Measurements from ENCODE around the gene FAM13B. TPM values are rescaled to one million over a fixed set of nuclear protein-coding genes. Genes with fewer than 3 reads are reported as not detected.

The FAM13B gene
- total RNA-seq, 1 experiment from 2014 or later, result 13.6 TPM

DNA sequence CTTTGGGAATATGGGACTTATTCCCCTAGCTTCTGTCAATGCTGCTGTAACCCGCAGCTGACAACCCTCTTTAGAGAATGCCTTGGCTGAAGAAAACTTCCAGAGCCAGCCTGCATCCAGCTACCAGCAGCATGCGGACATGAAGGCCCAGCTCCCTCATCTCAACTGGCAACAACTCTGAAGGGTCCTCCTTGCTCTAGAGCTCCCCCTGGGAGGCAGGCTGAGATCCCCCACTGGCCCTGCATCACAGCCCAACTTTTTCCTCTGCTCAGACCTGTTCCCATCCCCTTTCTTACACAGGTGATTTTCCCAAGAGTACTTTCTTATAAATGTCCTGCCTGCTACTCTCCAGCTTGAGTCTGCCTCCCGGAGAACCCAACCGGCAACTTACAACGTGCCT lies 32.2 kb upstream of the FAM13B start:
- no peaks in the 10 kb centered on the region for H3K36me3 ChIP-seq (ENCODE audit: control insufficient read depth in 1 of 2, insufficient read depth in 2 of 2, low read length in 2 of 2)
- no peak overlapping the region for H3K9ac ChIP-seq (ENCODE audit: low read length)
- no peaks in the 10 kb centered on the region for H4K20me1 ChIP-seq (ENCODE audit: insufficient read depth)
- no peaks in the 10 kb centered on the region for H3K9me3 ChIP-seq (ENCODE audit: control insufficient read depth in 1 of 2, insufficient read depth in 1 of 2, low read depth in 1 of 2, low read length in 2 of 2)
- no peak overlapping the region for H3K27ac ChIP-seq (ENCODE audit: low read depth, low read length)
- ChIA-PET RAD21 (ENCODE audit: low non-redundant PET in 1 of 2, low total read pairs in 2 of 2, uncharacterized antibody in 2 of 2, unreplicated experiment in 2 of 2) (interaction anchor here in 1 of 2 experiments (0.5 to 1.1 kb wide), 3 partner anchors 29 to 206 kb away, joined by 3 to 4 read pairs (median 4); no protein-coding TSS in a partner anchor), CTCF (interaction anchor here (0.6 to 1.7 kb wide), 12 partner anchors 9 to 435 kb away, joined by 3 to 12 read pairs (median 6); partner anchors contain the start of gene FAM13B), POLR2A (no interaction called here)
- no peak overlapping the region for H3K4me3 ChIP-seq (replicated peaks in 1 of 2; ENCODE audit: low read depth in 1 of 2, low read length in 2 of 2)
- no peak for TF ChIP-seq JUND (IDR thresholded peaks at IDR 0.05)
- peak; percentile 49 to 72 (median 62); a peak in 5 of 6 replicates for TF ChIP-seq CTCF (IDR thresholded peaks at IDR 0.05 in 2 of 3, conservative IDR thresholded peaks at IDR 0.05 in 1 of 3; ENCODE audit: borderline replicate concordance in 1 of 3, insufficient read depth in 1 of 3, low read depth in 2 of 3, low read length in 2 of 3)
- TF ChIP-seq, protein P1, sequence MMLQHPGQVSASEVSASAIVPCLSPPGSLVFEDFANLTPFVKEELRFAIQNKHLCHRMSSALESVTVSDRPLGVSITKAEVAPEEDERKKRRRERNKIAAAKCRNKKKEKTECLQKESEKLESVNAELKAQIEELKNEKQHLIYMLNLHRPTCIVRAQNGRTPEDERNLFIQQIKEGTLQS (IDR thresholded peaks at IDR 0.05), result no peak
- peak; percentile 32 for TF ChIP-seq RAD21 (IDR thresholded peaks at IDR 0.05; ENCODE audit: low read depth)
- no peak for TF ChIP-seq POLR2AphosphoS5 (IDR thresholded peaks at IDR 0.05; ENCODE audit: low read depth, low read length)
- no peak for TF ChIP-seq SRF (IDR thresholded peaks at IDR 0.05; ENCODE audit: low read depth)
- no peak overlapping the region for H3K4me2 ChIP-seq (ENCODE audit: low read length)
- ATAC-seq, result peak; percentile 74
- no TSS peak for BruUV-seq (replicated peaks)
- H3K79me2 ChIP-seq (ENCODE audit: insufficient read depth, low read length), result no peaks in the 10 kb centered on the region
- H3K4me1 ChIP-seq (ENCODE audit: control insufficient read depth in 1 of 2, insufficient read depth in 2 of 2, low read length in 2 of 2), result no peaks in the 10 kb centered on the region
- H3K27me3 ChIP-seq (ENCODE audit: insufficient read depth, low read length), result no peaks in the 10 kb centered on the region
- no peak for DNase-seq (ENCODE audit: low read depth, low spot score)
- intact Hi-C loops (cut with micrococcal nuclease), result no loop called here
- H2AFZ ChIP-seq (ENCODE audit: low read depth, low read length, poor library complexity, severe bottlenecking), result no peak overlapping the region
- no peaks in the 10 kb centered on the region for H3K9me2 ChIP-seq (ENCODE audit: insufficient read depth)

GRCh38 chr5:138064526-138064925 lies 31.6 kb upstream of the FAM13B start:
- intact Hi-C loops (cut with micrococcal nuclease), result no loop called here

More at GRCh38 chr5:138064526-138064925, 31.6 kb upstream of the FAM13B start:
- Histone ChIP-seq H3K9me3 (ENCODE audit: control insufficient read depth in 1 of 2, insufficient read depth in 1 of 2, low read depth in 1 of 2, low read length in 2 of 2) (no peaks in the 10 kb centered on the region), H3K4me1 (ENCODE audit: control insufficient read depth in 1 of 2, insufficient read depth in 2 of 2, low read length in 2 of 2) (no peaks in the 10 kb centered on the region), H3K36me3 (ENCODE audit: control insufficient read depth in 1 of 2, insufficient read depth in 2 of 2, low read length in 2 of 2) (no peaks in the 10 kb centered on the region), H2AFZ (ENCODE audit: low read depth, low read length, poor library complexity, severe bottlenecking) (no peak overlapping the region), H3K4me3 (replicated peaks in 1 of 2; ENCODE audit: low read depth in 1 of 2, low read length in 2 of 2) (no peak overlapping the region), H3K27me3 (ENCODE audit: insufficient read depth, low read length) (no peaks in the 10 kb centered on the region), H3K9me2 (ENCODE audit: insufficient read depth) (no peaks in the 10 kb centered on the region), H3K79me2 (ENCODE audit: insufficient read depth, low read length) (no peaks in the 10 kb centered on the region), H3K4me2 (ENCODE audit: low read length) (no peak overlapping the region), H3K27ac (ENCODE audit: low read depth, low read length) (no peak overlapping the region), H4K20me1 (ENCODE audit: insufficient read depth) (no peaks in the 10 kb centered on the region), H3K9ac (ENCODE audit: low read length) (no peak overlapping the region)
- no peak for TF ChIP-seq EGR1 (IDR thresholded peaks at IDR 0.05; ENCODE audit: low read depth)
- no peak for TF ChIP-seq SIN3A (IDR thresholded peaks at IDR 0.05; ENCODE audit: low read depth)
- TF ChIP-seq ZFX (IDR thresholded peaks at IDR 0.05), result no peak
- no peak for TF ChIP-seq JUND (IDR thresholded peaks at IDR 0.05)
- no peak for TF ChIP-seq POLR2A (IDR thresholded peaks at IDR 0.05; ENCODE audit: borderline replicate concordance, extremely low read depth, insufficient read depth, insufficient read length)
- TF ChIP-seq ZNF274 (IDR thresholded peaks at IDR 0.05; ENCODE audit: low read depth, low read length), result no peak
- TF ChIP-seq TCF7L2 (IDR thresholded peaks at IDR 0.05; ENCODE audit: borderline replicate concordance, extremely low read depth, insufficient read depth, insufficient read length), result no peak
- TF ChIP-seq, protein P2, sequence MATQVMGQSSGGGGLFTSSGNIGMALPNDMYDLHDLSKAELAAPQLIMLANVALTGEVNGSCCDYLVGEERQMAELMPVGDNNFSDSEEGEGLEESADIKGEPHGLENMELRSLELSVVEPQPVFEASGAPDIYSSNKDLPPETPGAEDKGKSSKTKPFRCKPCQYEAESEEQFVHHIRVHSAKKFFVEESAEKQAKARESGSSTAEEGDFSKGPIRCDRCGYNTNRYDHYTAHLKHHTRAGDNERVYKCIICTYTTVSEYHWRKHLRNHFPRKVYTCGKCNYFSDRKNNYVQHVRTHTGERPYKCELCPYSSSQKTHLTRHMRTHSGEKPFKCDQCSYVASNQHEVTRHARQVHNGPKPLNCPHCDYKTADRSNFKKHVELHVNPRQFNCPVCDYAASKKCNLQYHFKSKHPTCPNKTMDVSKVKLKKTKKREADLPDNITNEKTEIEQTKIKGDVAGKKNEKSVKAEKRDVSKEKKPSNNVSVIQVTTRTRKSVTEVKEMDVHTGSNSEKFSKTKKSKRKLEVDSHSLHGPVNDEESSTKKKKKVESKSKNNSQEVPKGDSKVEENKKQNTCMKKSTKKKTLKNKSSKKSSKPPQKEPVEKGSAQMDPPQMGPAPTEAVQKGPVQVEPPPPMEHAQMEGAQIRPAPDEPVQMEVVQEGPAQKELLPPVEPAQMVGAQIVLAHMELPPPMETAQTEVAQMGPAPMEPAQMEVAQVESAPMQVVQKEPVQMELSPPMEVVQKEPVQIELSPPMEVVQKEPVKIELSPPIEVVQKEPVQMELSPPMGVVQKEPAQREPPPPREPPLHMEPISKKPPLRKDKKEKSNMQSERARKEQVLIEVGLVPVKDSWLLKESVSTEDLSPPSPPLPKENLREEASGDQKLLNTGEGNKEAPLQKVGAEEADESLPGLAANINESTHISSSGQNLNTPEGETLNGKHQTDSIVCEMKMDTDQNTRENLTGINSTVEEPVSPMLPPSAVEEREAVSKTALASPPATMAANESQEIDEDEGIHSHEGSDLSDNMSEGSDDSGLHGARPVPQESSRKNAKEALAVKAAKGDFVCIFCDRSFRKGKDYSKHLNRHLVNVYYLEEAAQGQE (IDR thresholded peaks at IDR 0.05; ENCODE audit: low read depth), result no peak
- TF ChIP-seq, protein P1 (IDR thresholded peaks at IDR 0.05), result no peak
- no peak for TF ChIP-seq SRF (IDR thresholded peaks at IDR 0.05; ENCODE audit: low read depth)
- no peak for TF ChIP-seq SP1 (IDR thresholded peaks at IDR 0.05; ENCODE audit: low read depth)
- TF ChIP-seq CEBPB (IDR thresholded peaks at IDR 0.05; ENCODE audit: low read depth), result no peak
- no TSS peak for BruUV-seq (replicated peaks)
- RAD21 ChIA-PET (ENCODE audit: low non-redundant PET in 1 of 2, low total read pairs in 2 of 2, uncharacterized antibody in 2 of 2, unreplicated experiment in 2 of 2), result interaction anchor here in 1 of 2 experiments (0.5 to 1.1 kb wide), 3 partner anchors 28 to 207 kb away, joined by 3 to 4 read pairs (median 4); no protein-coding TSS in a partner anchor
- POLR2A ChIA-PET, result no interaction called here
- no peak for ATAC-seq
- DNase-seq (ENCODE audit: low read depth, low spot score), result no peak
- CTCF ChIA-PET, result interaction anchor here (0.6 to 1.7 kb wide), 13 partner anchors 8 to 435 kb away, joined by 3 to 12 read pairs (median 5); partner anchors contain the start of gene FAM13B
